ENCODE measurements around the gene ATP9B. TPM values are rescaled to one million over a fixed set of nuclear protein-coding genes. Genes with fewer than 3 reads are reported as not detected.
A peak's percentile ranks its signal among the peaks of the same experiment; 100 is the strongest.

ATP9B gene
- total RNA-seq, 3 donors from 2014 or later (not counting 1 experiment from before 2014, with no cell fraction given) = 66.0 to 78.9 (median 68.0) TPM

DNA sequence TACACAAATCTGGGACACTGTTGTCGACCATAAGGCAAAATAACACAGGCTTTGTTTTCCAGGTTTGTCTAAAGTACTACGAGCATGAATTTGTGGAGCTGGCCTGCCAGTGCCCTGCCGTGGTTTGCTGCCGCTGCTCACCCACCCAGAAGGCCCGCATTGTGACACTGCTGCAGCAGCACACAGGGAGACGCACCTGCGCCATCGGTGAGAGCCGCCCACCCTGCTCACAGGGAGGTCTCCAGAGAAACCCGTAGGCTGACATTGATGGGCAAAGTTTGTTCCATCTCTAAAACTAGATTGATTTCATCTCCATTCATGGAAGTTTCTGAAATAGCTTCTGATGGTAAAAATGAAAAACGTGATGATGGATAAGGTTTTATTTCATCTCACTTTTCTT is 276.2 kb downstream of the ATP9B start:
- Mint-ChIP-seq H3K4me1 (no peaks in the 10 kb centered on the region), H3K27ac (no peak overlapping the region), H3K4me3 (no peak overlapping the region), H3K9me3 (no peaks in the 10 kb centered on the region), H3K36me3 (peaks cover 14% of the 10 kb centered on the region), H3K27me3 (ENCODE audit: low read depth in 2 of 2) (no peaks in the 10 kb centered on the region)
- Histone ChIP-seq H3K27ac (ENCODE audit: low read length) (no peak overlapping the region), H3K4me1 (ENCODE audit: control insufficient read depth, insufficient read depth, low read length) (no peaks in the 10 kb centered on the region), H3K4me3 (ENCODE audit: low read length) (no peak overlapping the region), H3K27me3 (ENCODE audit: control insufficient read depth, insufficient read depth, low read length) (no peaks in the 10 kb centered on the region), H3K9me3 (ENCODE audit: control insufficient read depth, insufficient read depth, low read length) (no peaks in the 10 kb centered on the region), H3K36me3 (ENCODE audit: control insufficient read depth, insufficient read depth, low read length) (peaks cover 43% of the 10 kb centered on the region)
- ATAC-seq (no peak), DNase-seq (no peak)
- TF ChIP-seq, protein P1, sequence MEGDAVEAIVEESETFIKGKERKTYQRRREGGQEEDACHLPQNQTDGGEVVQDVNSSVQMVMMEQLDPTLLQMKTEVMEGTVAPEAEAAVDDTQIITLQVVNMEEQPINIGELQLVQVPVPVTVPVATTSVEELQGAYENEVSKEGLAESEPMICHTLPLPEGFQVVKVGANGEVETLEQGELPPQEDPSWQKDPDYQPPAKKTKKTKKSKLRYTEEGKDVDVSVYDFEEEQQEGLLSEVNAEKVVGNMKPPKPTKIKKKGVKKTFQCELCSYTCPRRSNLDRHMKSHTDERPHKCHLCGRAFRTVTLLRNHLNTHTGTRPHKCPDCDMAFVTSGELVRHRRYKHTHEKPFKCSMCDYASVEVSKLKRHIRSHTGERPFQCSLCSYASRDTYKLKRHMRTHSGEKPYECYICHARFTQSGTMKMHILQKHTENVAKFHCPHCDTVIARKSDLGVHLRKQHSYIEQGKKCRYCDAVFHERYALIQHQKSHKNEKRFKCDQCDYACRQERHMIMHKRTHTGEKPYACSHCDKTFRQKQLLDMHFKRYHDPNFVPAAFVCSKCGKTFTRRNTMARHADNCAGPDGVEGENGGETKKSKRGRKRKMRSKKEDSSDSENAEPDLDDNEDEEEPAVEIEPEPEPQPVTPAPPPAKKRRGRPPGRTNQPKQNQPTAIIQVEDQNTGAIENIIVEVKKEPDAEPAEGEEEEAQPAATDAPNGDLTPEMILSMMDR (IDR thresholded peaks at IDR 0.05) = no peak
- intact Hi-C loops (cut with micrococcal nuclease) = no loop called here
- 99% methylated on average over 11 of the region's 11 CpGs for WGBS (ENCODE audit: insufficient coverage)

DNA sequence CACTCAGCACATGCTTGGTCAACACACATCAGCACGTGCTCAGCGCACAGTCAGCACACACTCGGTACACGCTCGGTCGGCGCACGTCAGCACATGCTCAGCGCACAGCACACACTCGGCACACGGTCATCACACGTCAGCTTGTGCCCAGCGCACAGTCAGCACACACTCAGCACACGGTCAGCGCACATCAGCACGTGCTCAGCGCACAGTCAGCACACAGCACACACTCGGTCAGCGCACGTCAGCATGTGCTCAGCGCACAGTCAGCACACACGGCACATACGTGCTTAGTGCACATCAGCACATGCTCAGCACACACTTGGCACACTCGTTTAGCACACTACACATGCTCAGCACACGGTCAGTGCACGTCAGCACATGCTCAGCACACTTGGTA is 276.8 kb downstream of the ATP9B start:
- DNase-seq (no peak), ATAC-seq (peak in 1 of 3 donors; percentile 38)
- no peaks in the 10 kb centered on the region for H3K9me3 Mint-ChIP-seq
- WGBS (ENCODE audit: insufficient coverage) = 98% methylated on average over 26 of the region's 26 CpGs
- Histone ChIP-seq H3K27ac (ENCODE audit: low read length) (no peak overlapping the region), H3K4me1 (ENCODE audit: control insufficient read depth, insufficient read depth, low read length) (no peaks in the 10 kb centered on the region), H3K27me3 (ENCODE audit: control insufficient read depth, insufficient read depth, low read length) (no peaks in the 10 kb centered on the region), H3K9me3 (ENCODE audit: control insufficient read depth, insufficient read depth, low read length) (no peaks in the 10 kb centered on the region), H3K36me3 (ENCODE audit: control insufficient read depth, insufficient read depth, low read length) (peaks cover 43% of the 10 kb centered on the region), H3K4me3 (ENCODE audit: low read length) (no peak overlapping the region)
- no peaks in the 10 kb centered on the region for H3K4me1 Mint-ChIP-seq
- no peak overlapping the region for H3K4me3 Mint-ChIP-seq
- TF ChIP-seq, protein P1 (IDR thresholded peaks at IDR 0.05) = no peak
- no peak overlapping the region for H3K27ac Mint-ChIP-seq
- peaks cover 14% of the 10 kb centered on the region for H3K36me3 Mint-ChIP-seq
- no peaks in the 10 kb centered on the region for H3K27me3 Mint-ChIP-seq (ENCODE audit: low read depth in 2 of 2)
- intact Hi-C loops (cut with micrococcal nuclease) = no loop called here

DNA sequence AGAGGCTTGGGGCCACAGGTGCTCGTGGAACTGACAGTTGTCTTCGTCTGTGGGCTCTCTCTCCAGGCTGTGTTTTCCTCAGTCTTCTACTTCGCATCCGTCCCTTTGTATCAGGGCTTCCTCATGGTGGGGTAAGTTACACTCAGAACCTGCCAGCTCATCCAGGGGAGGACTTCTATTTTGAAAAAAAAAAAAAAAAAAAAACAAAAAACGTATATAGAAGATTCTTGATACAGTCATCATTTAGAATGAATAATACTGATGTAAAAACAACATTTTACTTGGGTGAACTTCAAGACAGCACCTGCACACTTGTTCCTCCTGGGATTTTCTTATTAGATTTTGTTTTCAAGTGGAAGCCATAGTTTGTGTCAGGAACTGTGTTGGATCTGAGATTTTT is 278.9 kb downstream of the ATP9B start:
- WGBS (ENCODE audit: insufficient coverage) = 94% methylated on average over 4 of the region's 5 CpGs
- Histone ChIP-seq H3K9me3 (ENCODE audit: control insufficient read depth, insufficient read depth, low read length) (no peaks in the 10 kb centered on the region), H3K27me3 (ENCODE audit: control insufficient read depth, insufficient read depth, low read length) (no peaks in the 10 kb centered on the region), H3K4me1 (ENCODE audit: control insufficient read depth, insufficient read depth, low read length) (no peaks in the 10 kb centered on the region), H3K36me3 (ENCODE audit: control insufficient read depth, insufficient read depth, low read length) (peaks cover 45% of the 10 kb centered on the region), H3K4me3 (ENCODE audit: low read length) (no peak overlapping the region), H3K27ac (ENCODE audit: low read length) (no peak overlapping the region)
- no peak for DNase-seq
- H3K27ac Mint-ChIP-seq = no peak overlapping the region
- H3K27me3 Mint-ChIP-seq (ENCODE audit: low read depth in 2 of 2) = no peaks in the 10 kb centered on the region
- no peaks in the 10 kb centered on the region for H3K4me1 Mint-ChIP-seq
- intact Hi-C loops (cut with micrococcal nuclease) = no loop called here
- no peaks in the 10 kb centered on the region for H3K9me3 Mint-ChIP-seq
- TF ChIP-seq, protein P1 (IDR thresholded peaks at IDR 0.05) = no peak
- H3K36me3 Mint-ChIP-seq = peaks cover 20% of the 10 kb centered on the region
- no peak overlapping the region for H3K4me3 Mint-ChIP-seq
- no peak for ATAC-seq

DNA sequence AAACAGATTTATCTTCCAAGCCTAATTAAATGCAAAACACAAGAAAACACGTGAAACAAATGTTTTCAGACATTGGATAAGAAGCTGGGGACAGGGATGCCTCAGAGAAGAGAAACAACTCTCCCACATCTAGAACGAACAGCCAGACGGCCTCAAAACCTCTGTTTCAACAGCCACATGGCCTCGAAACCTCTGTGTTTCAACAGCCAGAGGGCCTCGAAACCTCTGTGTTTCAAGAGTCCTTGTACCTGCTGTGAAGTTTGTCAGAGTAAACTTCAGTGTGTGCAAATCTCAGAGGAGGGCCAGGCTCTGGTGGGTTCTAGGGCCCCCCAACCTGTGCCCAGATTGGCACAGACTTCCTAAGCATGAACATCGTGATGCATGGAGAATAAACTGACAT is 283.2 kb downstream of the ATP9B start:
- ATAC-seq (no peak), DNase-seq (no peak)
- Mint-ChIP-seq H3K27me3 (ENCODE audit: low read depth in 2 of 2) (no peaks in the 10 kb centered on the region), H3K4me1 (peaks cover 0 to 9% of the 10 kb centered on the region in 2 donors), H3K9me3 (no peaks in the 10 kb centered on the region), H3K36me3 (peaks cover 7% of the 10 kb centered on the region), H3K27ac (no peak overlapping the region), H3K4me3 (no peak overlapping the region)
- TF ChIP-seq, protein P1 (IDR thresholded peaks at IDR 0.05) = no peak
- H3K27me3 ChIP-seq (ENCODE audit: control insufficient read depth, insufficient read depth, low read length) = no peaks in the 10 kb centered on the region
- WGBS (ENCODE audit: insufficient coverage) = 93% methylated on average over 6 of the region's 6 CpGs
- H3K36me3 ChIP-seq (ENCODE audit: control insufficient read depth, insufficient read depth, low read length) = peaks cover 9% of the 10 kb centered on the region
- H3K4me3 ChIP-seq (ENCODE audit: low read length) = no peak overlapping the region
- intact Hi-C loops (cut with micrococcal nuclease) = no loop called here
- H3K27ac ChIP-seq (ENCODE audit: low read length) = no peak overlapping the region
- no peaks in the 10 kb centered on the region for H3K9me3 ChIP-seq (ENCODE audit: control insufficient read depth, insufficient read depth, low read length)
- no peaks in the 10 kb centered on the region for H3K4me1 ChIP-seq (ENCODE audit: control insufficient read depth, insufficient read depth, low read length)

Data from natural killer cell (primary cell).